HG02571 (cell line): ENCODE measurements around the gene RTEL1.
"Not testable (repeated sequence)": the region's sequence is repeated elsewhere in the genome, so short reads cannot be mapped to it uniquely, and the experiment has no call there.

Experiments
- ATAC-seq: cut with Tn5 transposase; IDR thresholded peaks from one replicate; pipeline ENCODE4 v1.9.1; 2021; ENCODE audit warnings: mild to moderate bottlenecking, moderate library complexity; ENCODE audit not compliant: unreplicated experiment

Gene RTEL1, protein sequence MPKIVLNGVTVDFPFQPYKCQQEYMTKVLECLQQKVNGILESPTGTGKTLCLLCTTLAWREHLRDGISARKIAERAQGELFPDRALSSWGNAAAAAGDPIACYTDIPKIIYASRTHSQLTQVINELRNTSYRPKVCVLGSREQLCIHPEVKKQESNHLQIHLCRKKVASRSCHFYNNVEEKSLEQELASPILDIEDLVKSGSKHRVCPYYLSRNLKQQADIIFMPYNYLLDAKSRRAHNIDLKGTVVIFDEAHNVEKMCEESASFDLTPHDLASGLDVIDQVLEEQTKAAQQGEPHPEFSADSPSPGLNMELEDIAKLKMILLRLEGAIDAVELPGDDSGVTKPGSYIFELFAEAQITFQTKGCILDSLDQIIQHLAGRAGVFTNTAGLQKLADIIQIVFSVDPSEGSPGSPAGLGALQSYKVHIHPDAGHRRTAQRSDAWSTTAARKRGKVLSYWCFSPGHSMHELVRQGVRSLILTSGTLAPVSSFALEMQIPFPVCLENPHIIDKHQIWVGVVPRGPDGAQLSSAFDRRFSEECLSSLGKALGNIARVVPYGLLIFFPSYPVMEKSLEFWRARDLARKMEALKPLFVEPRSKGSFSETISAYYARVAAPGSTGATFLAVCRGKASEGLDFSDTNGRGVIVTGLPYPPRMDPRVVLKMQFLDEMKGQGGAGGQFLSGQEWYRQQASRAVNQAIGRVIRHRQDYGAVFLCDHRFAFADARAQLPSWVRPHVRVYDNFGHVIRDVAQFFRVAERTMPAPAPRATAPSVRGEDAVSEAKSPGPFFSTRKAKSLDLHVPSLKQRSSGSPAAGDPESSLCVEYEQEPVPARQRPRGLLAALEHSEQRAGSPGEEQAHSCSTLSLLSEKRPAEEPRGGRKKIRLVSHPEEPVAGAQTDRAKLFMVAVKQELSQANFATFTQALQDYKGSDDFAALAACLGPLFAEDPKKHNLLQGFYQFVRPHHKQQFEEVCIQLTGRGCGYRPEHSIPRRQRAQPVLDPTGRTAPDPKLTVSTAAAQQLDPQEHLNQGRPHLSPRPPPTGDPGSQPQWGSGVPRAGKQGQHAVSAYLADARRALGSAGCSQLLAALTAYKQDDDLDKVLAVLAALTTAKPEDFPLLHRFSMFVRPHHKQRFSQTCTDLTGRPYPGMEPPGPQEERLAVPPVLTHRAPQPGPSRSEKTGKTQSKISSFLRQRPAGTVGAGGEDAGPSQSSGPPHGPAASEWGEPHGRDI (N-terminal part only)

DNA sequence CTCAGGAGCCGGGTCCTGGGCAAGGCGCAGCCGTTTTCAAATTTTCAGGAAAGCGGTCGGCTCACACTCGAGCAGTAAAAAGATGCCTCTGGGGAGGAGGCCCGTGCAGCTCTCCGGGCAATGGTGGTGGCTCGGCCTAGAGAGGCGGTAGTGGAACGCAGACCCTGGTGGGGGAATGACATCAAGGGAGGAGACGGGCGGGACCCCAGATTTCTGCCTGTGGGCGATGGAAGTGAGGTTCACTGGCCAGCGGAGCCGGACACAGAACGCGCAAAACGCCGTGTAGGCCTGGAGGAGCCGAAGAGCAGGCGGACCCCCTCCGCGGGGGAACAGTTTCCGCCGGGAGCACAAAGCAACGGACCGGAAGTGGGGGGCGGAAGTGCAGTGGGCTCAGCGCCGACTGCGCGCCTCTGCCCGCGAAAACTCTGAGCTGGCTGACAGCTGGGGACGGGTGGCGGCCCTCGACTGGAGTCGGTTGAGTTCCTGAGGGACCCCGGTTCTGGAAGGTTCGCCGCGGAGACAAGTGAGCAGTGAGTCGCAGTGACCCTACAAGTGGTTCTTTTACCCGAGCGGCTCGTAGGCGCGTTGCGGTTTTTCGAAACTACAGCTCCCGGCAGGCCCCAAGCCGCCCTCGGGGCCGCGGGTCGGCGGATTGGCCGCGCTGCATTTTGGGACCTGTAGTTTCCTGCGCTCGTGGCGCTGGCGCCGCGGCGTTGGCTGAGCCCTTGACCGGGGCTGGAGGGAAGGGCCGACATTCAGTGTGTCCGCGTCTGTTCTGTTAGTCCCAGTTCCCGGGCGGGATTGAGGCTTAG, at the start of gene RTEL1:
Gene RTEL1 (plus strand): TSS at position 376 of the 812 bp plus-strand sequence. CDS start 1,091 bp downstream, outside the sequence.
- peak; percentile 85 for ATAC-seq

DNA sequence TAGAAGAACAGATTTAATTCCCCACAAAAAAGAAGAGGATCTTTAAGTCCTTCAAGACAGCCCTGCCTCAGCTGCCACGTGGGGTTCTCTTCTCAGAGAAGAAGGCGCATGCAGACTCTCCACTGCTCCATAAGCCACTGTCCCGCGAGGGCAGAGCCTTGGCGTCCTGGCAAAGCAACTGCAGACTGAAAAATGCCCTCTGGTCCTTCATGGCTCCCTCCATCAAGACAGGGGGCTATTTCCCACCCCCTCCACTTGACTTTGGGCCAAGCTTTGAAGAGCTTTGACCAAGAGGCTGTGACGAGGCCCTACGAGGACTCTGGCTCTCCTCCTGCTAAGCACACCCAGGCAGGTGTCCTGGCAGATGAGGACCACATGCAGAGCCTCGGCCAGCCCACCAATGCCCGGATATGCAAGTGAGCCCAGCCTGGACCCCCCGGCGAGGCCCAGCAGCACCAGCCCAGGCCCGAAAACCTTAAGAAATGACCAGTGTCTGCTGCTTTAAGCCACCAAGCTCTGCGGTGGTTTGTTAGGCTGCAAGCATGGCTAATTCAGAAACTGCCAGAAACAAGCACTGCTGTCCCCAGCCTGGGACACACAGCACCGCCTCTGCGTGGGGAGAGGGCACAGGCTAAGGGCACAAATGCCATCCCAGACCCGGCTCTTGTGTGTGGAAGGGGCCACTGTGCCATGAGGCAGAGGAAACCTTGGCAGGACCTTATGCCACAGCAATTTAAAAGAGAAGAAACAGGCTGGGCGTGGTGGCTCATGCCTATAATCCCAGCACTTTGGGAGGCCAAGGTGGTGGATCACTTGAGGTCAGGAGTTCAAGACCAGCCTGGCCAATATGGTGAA, 47.3 kb upstream of the RTEL1 start:
- ATAC-seq, result no peak

- no peak for ATAC-seq
Observed at GRCh38 chr20:63611646-63612045, 46.5 kb upstream of the RTEL1 start.

- ATAC-seq, result no peak
Observed at GRCh38 chr20:63612276-63612931, 45.7 kb upstream of the RTEL1 start.

DNA sequence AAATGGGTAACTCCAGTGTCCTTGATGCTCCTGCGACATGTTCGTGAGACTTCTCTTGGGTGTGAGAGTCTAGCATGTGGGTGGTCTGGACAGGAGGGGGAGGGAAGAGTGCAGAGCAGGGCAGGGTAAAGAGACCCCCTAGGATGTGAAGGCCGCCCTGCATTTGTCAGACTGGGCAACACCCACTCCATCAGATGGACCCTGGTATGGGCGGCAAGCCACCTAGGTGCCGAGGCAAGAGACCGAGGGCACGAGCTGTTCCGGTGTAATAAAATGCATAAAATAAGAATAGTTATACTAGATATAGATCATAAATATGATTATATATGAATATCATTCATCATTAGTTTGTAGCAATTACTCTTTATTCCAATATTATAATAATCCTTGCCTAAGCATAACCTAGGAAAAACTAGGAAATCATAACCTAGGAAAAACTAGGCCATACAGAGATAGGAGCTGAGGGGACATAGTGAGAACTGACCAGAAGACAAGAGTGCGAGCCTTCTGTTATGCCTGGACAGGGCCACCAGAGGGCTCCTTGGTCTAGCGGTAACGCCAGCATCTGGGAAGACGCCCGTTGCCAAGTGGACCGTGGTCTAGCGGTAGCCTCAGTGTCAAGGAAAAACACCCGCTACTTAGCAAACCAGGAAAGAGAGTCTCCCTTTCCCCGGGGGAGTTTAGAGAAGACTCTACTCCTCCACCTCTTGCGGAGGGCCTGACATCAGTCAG, 44.1 kb upstream of the RTEL1 start:
- not testable (repeated sequence) for ATAC-seq

DNA sequence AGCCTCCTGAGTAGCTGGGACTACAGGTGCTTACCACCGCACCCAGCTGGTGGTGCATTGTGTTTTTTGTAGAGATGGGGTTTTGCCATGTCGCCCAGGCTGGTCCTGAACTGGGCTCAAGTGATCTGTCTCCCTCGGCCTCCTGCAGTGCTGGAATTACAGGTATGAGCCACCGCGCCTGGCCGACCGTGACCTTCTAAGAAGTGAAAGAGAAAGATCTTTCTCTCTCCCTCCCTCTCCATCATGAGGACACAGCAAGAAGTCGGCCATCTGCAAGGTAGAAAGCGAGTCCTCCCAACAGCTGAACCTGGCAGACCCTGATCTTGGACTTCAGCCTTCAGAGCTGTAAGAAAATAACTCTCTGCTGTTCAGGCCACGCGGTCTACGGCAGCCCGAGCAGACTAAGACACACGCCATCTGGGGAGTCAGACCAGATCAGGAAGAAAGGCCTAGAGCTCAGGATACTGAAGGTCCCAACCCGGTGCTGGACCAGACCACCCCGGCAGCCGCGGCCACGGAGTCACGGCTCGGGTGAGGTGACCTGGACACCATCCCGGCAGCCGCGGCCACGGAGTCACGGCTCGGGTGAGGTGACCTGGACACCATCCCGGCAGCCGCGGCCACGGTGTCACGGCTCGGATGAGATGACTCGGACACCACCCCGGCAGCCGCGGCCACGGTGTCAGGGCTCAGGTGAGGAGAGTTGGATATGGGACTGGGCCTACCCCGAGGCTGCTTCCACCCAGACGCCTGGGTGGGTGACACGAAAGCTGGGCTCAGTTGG, 40.8 kb upstream of the RTEL1 start:
- ATAC-seq, result no peak

- no peak for ATAC-seq
Observed at GRCh38 chr20:63617876-63618265, 40.2 kb upstream of the RTEL1 start.

GRCh38 chr20:63618291-63618980, 39.7 kb upstream of the RTEL1 start:
- no peak for ATAC-seq

GRCh38 chr20:63619086-63619485, 39.0 kb upstream of the RTEL1 start:
- ATAC-seq, result no peak

GRCh38 chr20:63619505-63619904, 38.6 kb upstream of the RTEL1 start:
- ATAC-seq, result no peak

DNA sequence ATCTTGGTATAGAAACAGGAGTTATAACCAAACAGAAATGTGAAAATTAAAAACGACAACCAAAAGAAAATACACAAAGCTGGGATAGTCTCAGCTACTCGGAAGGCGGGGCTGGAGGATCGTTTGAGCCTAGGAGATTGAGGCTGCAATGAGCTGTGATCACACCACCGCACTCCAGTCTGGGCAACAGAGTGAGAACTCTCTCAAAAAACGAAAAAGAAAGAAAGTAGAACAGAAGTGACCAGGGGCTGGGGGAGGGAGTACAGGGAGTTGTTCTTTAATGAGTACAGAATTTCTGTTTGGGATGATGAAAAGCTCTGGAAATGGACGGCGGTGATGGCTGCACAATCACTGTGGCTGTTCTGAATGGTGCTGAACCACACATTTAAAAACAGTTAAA, 37.1 kb upstream of the RTEL1 start:
- no peak for ATAC-seq

- no peak for ATAC-seq
Observed at GRCh38 chr20:63622096-63622495, 36.0 kb upstream of the RTEL1 start.

GRCh38 chr20:63622732-63623131, 35.4 kb upstream of the RTEL1 start:
- ATAC-seq, result no peak

DNA sequence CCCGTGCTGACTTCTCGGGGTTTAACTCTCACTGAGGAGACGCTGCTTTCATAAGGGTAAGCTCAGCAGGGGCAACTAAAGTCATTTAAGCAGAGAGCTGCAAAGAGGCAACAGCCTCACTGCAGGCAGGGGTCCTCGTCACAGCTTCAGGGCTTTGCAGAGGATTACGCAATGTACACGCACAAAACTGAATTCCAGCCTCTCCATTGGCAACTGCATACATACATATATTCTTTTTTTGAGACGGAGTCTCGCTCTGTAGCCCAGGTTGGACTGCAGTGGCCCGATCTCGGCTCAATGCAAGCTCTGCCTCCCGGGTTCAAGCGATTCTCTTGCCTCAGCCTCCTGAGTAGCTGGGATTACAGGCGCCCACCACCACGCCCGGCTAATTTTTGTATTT, 33.6 kb upstream of the RTEL1 start:
- no peak for ATAC-seq

GRCh38 chr20:63625771-63626423, 32.2 kb upstream of the RTEL1 start:
- no peak for ATAC-seq

GRCh38 chr20:63626424-63627128, 31.5 kb upstream of the RTEL1 start, which contains the start of gene GMEB2:
TSS of gene GMEB2 (minus strand) at chr20:63627101. CDS start at chr20:63619397, 7,704 bp downstream.
- ATAC-seq, result peak; percentile 45
